Vagina (tissue), 2 donors: Measurements from ENCODE around the gene ECEL1. TPM values are rescaled to one million over a fixed set of nuclear protein-coding genes. Genes with fewer than 3 reads are reported as not detected.

ENCODE experiments used
- DNase-seq, 2 donors: peaks; one replicate each; pipeline ENCODE4 v3.0.0-alpha.2; 2017; ENCODE audit errors: extremely low spot score in 2 of 2
- H3K27ac ChIP-seq: fragments of 200-600 bp; sonication (generic); one replicate; pipeline ENCODE4 v1.5.1; 2019
- H3K27me3 ChIP-seq: fragments of 200-600 bp; sonication (generic); one replicate; pipeline ENCODE4 v1.5.1; 2019
- H3K36me3 ChIP-seq, 2 donors: fragments of 200-600 bp; sonication (generic); one replicate each; pipeline ENCODE4 v1.5.1; 2017 to 2019
- H3K4me1 ChIP-seq: fragments of 200-600 bp; sonication (generic); one replicate; pipeline ENCODE4 v1.5.1; 2019
- H3K4me3 ChIP-seq, 2 donors: fragments of 200-600 bp; sonication (generic); 1 replicate in 1 of 2; 2 replicates in 1 of 2; pipeline ENCODE4 v1.5.1; 2016 to 2019
- H3K9me3 ChIP-seq: fragments of 200-600 bp; sonication (generic); one replicate; pipeline ENCODE4 v1.5.1; 2019
- CTCF ChIP-seq, 3 experiments: fragments of 450-650 bp in 2 of 3; fragments of 200-600 bp in 1 of 3; sonication (generic) in 1 of 3; IDR thresholded peaks; one replicate each; pipeline ENCODE4 v1.5.1; 2017 to 2019; ENCODE audit warnings: antibody characterized with exemption in 3 of 3, mild to moderate bottlenecking in 2 of 3, moderate library complexity in 2 of 3
- POLR2A ChIP-seq, 2 donors: fragments of 450-650 bp; IDR thresholded peaks; one replicate each; pipeline ENCODE4 v1.6.1; 2017; ENCODE audit warnings: antibody characterized with exemption in 2 of 2, mild to moderate bottlenecking in 2 of 2, moderate library complexity in 2 of 2
- POLR2AphosphoS5 ChIP-seq, 2 donors: sonication (generic); formaldehyde crosslinking; IDR thresholded peaks; one replicate each; pipeline ENCODE4 v1.9.0; 2017; ENCODE audit warnings: antibody characterized with exemption in 2 of 2, mild to moderate bottlenecking in 2 of 2, low read depth in 1 of 2; ENCODE audit not compliant: insufficient read depth in 1 of 2
- intact Hi-C: fragments of 100-400 bp; cut with DNase I; formaldehyde crosslinking; loops from one replicate; pipeline ENCODE4 v1.15.1; 2023
- total RNA-seq: library from RNA; depleted of rRNA; stranded (reverse); fragments of >200 nt; gene quantifications from one replicate; pipeline ENCODE4 v1.2.3, GENCODE V29; 2016

ECEL1 gene
- total RNA-seq, 1 donor from 2014 or later = not detected

GRCh38 chr2:232492236-232492848 is 4.7 kb upstream of the ECEL1 start:
- no peaks in the 10 kb centered on the region for H3K36me3 ChIP-seq
- no peak overlapping the region for H3K27ac ChIP-seq
- no peak for TF ChIP-seq POLR2A (IDR thresholded peaks at IDR 0.05)
- no peak overlapping the region for H3K4me3 ChIP-seq
- DNase-seq = no peak
- H3K4me1 ChIP-seq = peaks cover under 1% of the 10 kb centered on the region
- intact Hi-C loops = no loop called here
- peaks cover 1% of the 10 kb centered on the region for H3K27me3 ChIP-seq
- H3K9me3 ChIP-seq = no peaks in the 10 kb centered on the region

GRCh38 chr2:232491139-232491780 is 3.6 kb upstream of the ECEL1 start:
- DNase-seq = no peak
- H3K9me3 ChIP-seq = no peaks in the 10 kb centered on the region
- H3K27ac ChIP-seq = no peak overlapping the region
- no peaks in the 10 kb centered on the region for H3K36me3 ChIP-seq
- intact Hi-C loops = no loop called here
- TF ChIP-seq POLR2AphosphoS5 (IDR thresholded peaks at IDR 0.05; ENCODE audit: insufficient read depth in 1 of 2, low read depth in 1 of 2) (no peak), CTCF (IDR thresholded peaks at IDR 0.05) (no peak), POLR2A (IDR thresholded peaks at IDR 0.05) (no peak)
- H3K4me3 ChIP-seq = no peak overlapping the region
- peaks cover 10% of the 10 kb centered on the region for H3K27me3 ChIP-seq
- peaks cover 10% of the 10 kb centered on the region for H3K4me1 ChIP-seq

GRCh38 chr2:232490221-232491138 is 2.8 kb upstream of the ECEL1 start:
- Histone ChIP-seq H3K27ac (no peak overlapping the region), H3K4me1 (peaks cover 10% of the 10 kb centered on the region), H3K4me3 (no peak overlapping the region), H3K27me3 (peaks cover 12% of the 10 kb centered on the region), H3K9me3 (no peaks in the 10 kb centered on the region), H3K36me3 (no peaks in the 10 kb centered on the region)
- no peak for DNase-seq
- intact Hi-C loops = no loop called here
- TF ChIP-seq POLR2A (IDR thresholded peaks at IDR 0.05) (no peak), POLR2AphosphoS5 (IDR thresholded peaks at IDR 0.05; ENCODE audit: insufficient read depth in 1 of 2, low read depth in 1 of 2) (no peak), CTCF (IDR thresholded peaks at IDR 0.05) (no peak)

- H3K36me3 ChIP-seq = no peaks in the 10 kb centered on the region
- peaks cover 10% of the 10 kb centered on the region for H3K4me1 ChIP-seq
- H3K9me3 ChIP-seq = no peaks in the 10 kb centered on the region
- TF ChIP-seq POLR2AphosphoS5 (IDR thresholded peaks at IDR 0.05; ENCODE audit: insufficient read depth in 1 of 2, low read depth in 1 of 2) (no peak), CTCF (IDR thresholded peaks at IDR 0.05) (no peak), POLR2A (IDR thresholded peaks at IDR 0.05) (no peak)
- DNase-seq = no peak
- H3K27ac ChIP-seq = no peak overlapping the region
- H3K27me3 ChIP-seq = peaks cover 19% of the 10 kb centered on the region
- intact Hi-C loops = no loop called here
- no peak overlapping the region for H3K4me3 ChIP-seq
Observed at GRCh38 chr2:232489516-232490220, 2.0 kb upstream of the ECEL1 start.

DNA sequence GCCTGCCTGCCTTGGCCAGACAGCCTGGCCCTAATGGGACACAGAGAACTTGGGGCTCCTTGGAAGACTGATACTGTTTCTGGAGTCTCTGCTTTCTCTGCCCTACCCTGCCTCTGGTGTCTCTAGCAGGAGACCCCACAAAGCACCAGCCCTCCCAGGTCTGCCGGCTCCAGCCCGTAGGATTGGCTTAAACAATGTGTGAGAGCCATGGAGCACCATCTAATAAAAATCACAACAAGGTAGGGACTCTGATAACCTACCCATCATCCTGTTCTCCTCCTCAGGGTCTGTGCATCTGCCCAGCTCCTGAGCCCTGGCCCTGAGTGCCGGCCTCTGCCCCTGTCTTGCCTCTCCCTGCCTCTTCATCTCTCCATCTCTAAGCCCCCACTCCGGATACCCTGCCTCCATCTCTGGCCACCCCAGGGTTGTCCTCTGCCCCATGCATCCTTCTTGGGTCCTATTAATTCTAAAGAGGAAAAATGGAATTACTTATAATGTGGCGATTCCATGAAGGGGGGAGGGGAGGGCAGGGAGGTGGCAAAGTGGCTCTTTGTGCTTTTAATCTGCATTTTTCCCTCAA is 1.2 kb upstream of the ECEL1 start:
- Histone ChIP-seq H3K4me3 (no peak overlapping the region), H3K27me3 (peaks cover 21% of the 10 kb centered on the region), H3K4me1 (peaks cover 10% of the 10 kb centered on the region), H3K36me3 (no peaks in the 10 kb centered on the region), H3K27ac (no peak overlapping the region), H3K9me3 (no peaks in the 10 kb centered on the region)
- intact Hi-C loops = no loop called here
- DNase-seq = no peak
- TF ChIP-seq CTCF (IDR thresholded peaks at IDR 0.05) (no peak), POLR2A (IDR thresholded peaks at IDR 0.05) (no peak), POLR2AphosphoS5 (IDR thresholded peaks at IDR 0.05; ENCODE audit: insufficient read depth in 1 of 2, low read depth in 1 of 2) (no peak)
